Endothelial cell of umbilical vein (primary cell): ENCODE measurements around the gene MKKS. TPM values are rescaled to one million over a fixed set of nuclear protein-coding genes. Genes with fewer than 3 reads are reported as not detected.
A peak's percentile ranks its signal among the peaks of the same experiment; 100 is the strongest.

Experiments used
- BruUV-seq: library from RNA; stranded (reverse); fragments of 400-500 nt; replicated peaks from 2 replicates; lab custom pipeline; 2021; lab: Mats Ljungman, UMichigan
- CTCF ChIA-PET: fragments of 300-600, 350-600 bp; sonication (Branson Sonifier 250); formaldehyde crosslinking; loops from one replicate; lab custom pipeline; 2021; ENCODE audit warnings: antibody characterized with exemption, inconsistent platforms; lab: Charles Lee
- POLR2A ChIA-PET: fragments of 300-600, 350-600 bp; sonication (Branson Sonifier 250); formaldehyde crosslinking; loops from one replicate; lab custom pipeline; 2021; ENCODE audit warnings: antibody characterized with exemption, inconsistent platforms; lab: Charles Lee
- DNase-seq: peaks from one replicate; pipeline ENCODE4 v3.0.0-alpha.2; 2011; ENCODE audit warnings: low read depth, low spot score
- FAIRE-seq: peaks from 2 replicates; lab custom pipeline; 2011; peaks lifted over from hg19 to GRCh38; lab: Jason Lieb, UNC
- H2AFZ ChIP-seq: 2 replicates; pipeline ENCODE4 v1.6.0; 2012; ENCODE audit warnings: low read depth, low read length, control low read depth, inconsistent platforms
- H3K27ac ChIP-seq: 2 replicates; pipeline ENCODE4 v1.5.1; 2011; ENCODE audit warnings: low read depth, mild to moderate bottlenecking, control low read depth, low read length, moderate library complexity; ENCODE audit not compliant: insufficient read depth
- H3K27me3 ChIP-seq, 2 experiments: 2 replicates each; pipeline versions ENCODE4 v1.6.0 to v1.6.1; 2011; ENCODE audit warnings: low read length in 2 of 2, mixed read lengths in 1 of 2; ENCODE audit not compliant: control insufficient read depth in 2 of 2, insufficient read depth in 2 of 2
- H3K36me3 ChIP-seq, 2 experiments: 2 replicates in 1 of 2; 3 replicates in 1 of 2; pipeline ENCODE4 v1.5.1; 2011; ENCODE audit warnings: low read length in 2 of 2, mild to moderate bottlenecking in 1 of 2, moderate library complexity in 1 of 2; ENCODE audit not compliant: control insufficient read depth in 2 of 2, insufficient read depth in 2 of 2; ENCODE audit errors: extremely low read depth in 1 of 2
- H3K4me1 ChIP-seq: 3 replicates; pipeline ENCODE4 v1.5.1; 2011; ENCODE audit warnings: mild to moderate bottlenecking, low read length; ENCODE audit not compliant: control insufficient read depth, insufficient read depth; ENCODE audit errors: extremely low read depth
- H3K4me2 ChIP-seq: 2 replicates; pipeline ENCODE4 v1.6.1; 2011; ENCODE audit warnings: low read length, control low read depth, mixed read lengths; ENCODE audit not compliant: insufficient read depth
- H3K4me3 ChIP-seq, 3 experiments: fragments of 200-600 bp in 1 of 3; sonication (generic), shearing (Covaris generic) in 1 of 3; replicated peaks in 1 of 3; 2 replicates each; pipeline ENCODE4 v1.5.1; 2011 to 2016; ENCODE audit warnings: control low read depth in 3 of 3, low read length in 3 of 3, mild to moderate bottlenecking in 2 of 3, inconsistent platforms in 1 of 3, low read depth in 1 of 3, moderate library complexity in 1 of 3; ENCODE audit not compliant: insufficient read depth in 1 of 3
- H3K79me2 ChIP-seq: 2 replicates; pipeline ENCODE4 v1.6.0; 2012; ENCODE audit warnings: low read length, inconsistent platforms; ENCODE audit not compliant: control insufficient read depth, insufficient read depth
- H3K9ac ChIP-seq: replicated peaks from 2 replicates; pipeline ENCODE3; 2011; ENCODE audit warnings: low read length, control low read depth; ENCODE audit not compliant: insufficient read depth; ENCODE audit errors: extremely low read depth
- H3K9me1 ChIP-seq: replicated peaks from 3 replicates; pipeline ENCODE4 v1.6.0; 2011; ENCODE audit warnings: mild to moderate bottlenecking, low read length; ENCODE audit not compliant: control insufficient read depth, insufficient read depth; ENCODE audit errors: extremely low read depth
- H3K9me3 ChIP-seq: replicated peaks from 2 replicates; pipeline ENCODE4 v1.5.1; 2012; ENCODE audit warnings: low read length, inconsistent platforms; ENCODE audit not compliant: control insufficient read depth, insufficient read depth
- H4K20me1 ChIP-seq: replicated peaks from 2 replicates; pipeline ENCODE3; 2011; ENCODE audit warnings: mild to moderate bottlenecking, low read length; ENCODE audit not compliant: control insufficient read depth, insufficient read depth; ENCODE audit errors: extremely low read depth
- CTCF ChIP-seq, 2 donors: IDR thresholded peaks; 1 replicate in 1 of 2; 2 replicates in 1 of 2; pipeline ENCODE4 v1.5.1; 2011; ENCODE audit warnings: low read length in 2 of 2, mild to moderate bottlenecking in 2 of 2, moderate library complexity in 2 of 2, control low read depth in 1 of 2, inconsistent platforms in 1 of 2, low read depth in 1 of 2; ENCODE audit not compliant: insufficient read depth in 1 of 2; ENCODE audit errors: extremely low read depth in 1 of 2
- EZH2 ChIP-seq: IDR thresholded peaks from 2 replicates; pipeline ENCODE4 v1.6.1; 2012; ENCODE audit warnings: borderline replicate concordance, low read depth, mild to moderate bottlenecking, moderate library complexity, low read length, inconsistent platforms; ENCODE audit not compliant: severe bottlenecking
- FOS ChIP-seq: IDR thresholded peaks from 2 replicates; pipeline ENCODE4 v1.6.1; 2011; ENCODE audit warnings: mild to moderate bottlenecking, low read length, moderate library complexity, borderline replicate concordance; ENCODE audit not compliant: insufficient read depth
- GATA2 ChIP-seq: IDR thresholded peaks from 2 replicates; pipeline ENCODE4 v1.7.0; 2011; ENCODE audit warnings: low read depth, mild to moderate bottlenecking, moderate library complexity, mixed read lengths, low read length; ENCODE audit not compliant: insufficient read length, insufficient read depth
- JUN ChIP-seq: IDR thresholded peaks from 2 replicates; pipeline ENCODE4 v1.6.1; 2011; ENCODE audit warnings: borderline replicate concordance, low read depth; ENCODE audit not compliant: insufficient read length, insufficient read depth
- MYC ChIP-seq: IDR thresholded peaks from one replicate; pipeline ENCODE4 v1.6.1; 2011; ENCODE audit warnings: mild to moderate bottlenecking, low read depth, low read length
- POLR2A ChIP-seq: IDR thresholded peaks from 2 replicates; pipeline ENCODE4 v1.6.1; 2012; ENCODE audit warnings: low read depth, mild to moderate bottlenecking, control low read depth, low read length
- POLR2AphosphoS5 ChIP-seq: IDR thresholded peaks from 2 replicates; pipeline ENCODE4 v1.6.1; 2012; ENCODE audit warnings: low read depth, mild to moderate bottlenecking, control low read depth, low read length, moderate library complexity; ENCODE audit not compliant: insufficient read depth
- dilution Hi-C: fragments of 300-500 bp; cut with MboI; formaldehyde crosslinking; loops from one replicate; pipeline ENCODE4 v1.15.0; 2019; ENCODE audit warnings: low sequenced_read_pairs; ENCODE audit not compliant: extremely low pct_ligation_motif_present
- intact Hi-C: fragments of 100-400 bp; cut with micrococcal nuclease; formaldehyde crosslinking; loops from one replicate; pipeline ENCODE4 v1.10.0; 2022
- polyA plus RNA-seq, 4 experiments: library from polyadenylated mRNA; depleted of rRNA in 3 of 4; stranded (reverse) in 3 of 4; unstranded in 1 of 4; fragments of >200 nt; gene quantifications; 2 replicates each; pipeline versions ENCODE4 v1.2.1 to v1.2.3, GENCODE V29; 2011 to 2012; ENCODE audit warnings: missing spikeins in 1 of 4
- total RNA-seq: library from RNA; stranded (reverse); gene quantifications from 2 replicates; pipeline ENCODE4 v1.2.3, GENCODE V29; 2021
- TF ChIP-seq, protein P1 (sequence below): IDR thresholded peaks from 2 replicates; pipeline ENCODE4 v1.6.1; 2011; ENCODE audit not compliant: insufficient read depth, insufficient read length

Gene MKKS
- total and polyA plus RNA-seq, 2 donors (not counting 3 experiments of a cell fraction or from before 2014, with no cell fraction given): 7.9 to 10.5 TPM

DNA sequence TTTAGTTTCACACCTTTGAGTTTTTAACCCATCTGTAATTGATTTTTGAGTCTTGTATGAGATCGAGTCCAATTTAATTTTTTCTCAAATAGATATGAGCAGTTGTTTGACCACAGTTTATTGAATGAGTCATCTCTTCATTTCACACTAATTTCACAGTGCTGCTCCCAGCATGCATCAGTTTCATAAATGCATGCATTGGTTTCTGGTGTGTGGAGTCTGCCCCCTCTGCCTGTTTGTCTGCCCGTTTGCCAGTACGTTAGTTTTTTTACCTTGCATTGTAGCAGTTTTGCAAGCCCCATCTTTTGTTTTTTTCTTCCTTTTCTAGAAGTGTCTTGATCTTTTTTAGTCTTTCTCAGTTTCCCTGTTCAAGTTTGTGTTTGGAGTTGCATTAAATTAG lies 13.0 kb upstream of the MKKS start:
- ChIA-PET POLR2A (no interaction called here), CTCF (no interaction called here)
- H3K36me3 ChIP-seq: no peaks in the 10 kb centered on the region
- H3K9me1 ChIP-seq: no peaks in the 10 kb centered on the region
- H3K27ac ChIP-seq: no peak overlapping the region
- TF ChIP-seq POLR2A (no peak), JUN (peak; percentile 57), MYC (no peak), FOS (peak; percentile 65)
- TF ChIP-seq, protein P1, sequence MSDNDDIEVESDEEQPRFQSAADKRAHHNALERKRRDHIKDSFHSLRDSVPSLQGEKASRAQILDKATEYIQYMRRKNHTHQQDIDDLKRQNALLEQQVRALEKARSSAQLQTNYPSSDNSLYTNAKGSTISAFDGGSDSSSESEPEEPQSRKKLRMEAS: no peak
- FAIRE-seq (peak; percentile 55), DNase-seq (peak; percentile 66)
- no TSS peak for BruUV-seq
- H3K4me2 ChIP-seq: peak overlapping the region; percentile 45
- no peaks in the 10 kb centered on the region for H3K9me3 ChIP-seq
- dilution Hi-C loops (no loop called here), intact Hi-C loops (no loop called here)
- H3K4me3 ChIP-seq: no peak overlapping the region
- H3K79me2 ChIP-seq: no peaks in the 10 kb centered on the region
- H3K9ac ChIP-seq: no peak overlapping the region
- no peaks in the 10 kb centered on the region for H3K27me3 ChIP-seq
- H4K20me1 ChIP-seq: no peaks in the 10 kb centered on the region
- H2AFZ ChIP-seq: no peak overlapping the region
- H3K4me1 ChIP-seq: no peaks in the 10 kb centered on the region

GRCh38 chr20:10445758-10446157 lies 11.7 kb upstream of the MKKS start:
- dilution Hi-C loops (no loop called here), intact Hi-C loops (no loop called here)
- Histone ChIP-seq H3K36me3 (no peaks in the 10 kb centered on the region), H3K4me2 (no peak overlapping the region), H3K4me3 (no peak overlapping the region), H3K27ac (no peak overlapping the region), H3K9ac (no peak overlapping the region), H4K20me1 (no peaks in the 10 kb centered on the region), H3K4me1 (no peaks in the 10 kb centered on the region), H3K9me3 (no peaks in the 10 kb centered on the region), H2AFZ (no peak overlapping the region), H3K79me2 (no peaks in the 10 kb centered on the region), H3K9me1 (no peaks in the 10 kb centered on the region), H3K27me3 (no peaks in the 10 kb centered on the region)
- ChIA-PET POLR2A (no interaction called here), CTCF (no interaction called here)
- no TSS peak for BruUV-seq
- DNase-seq: no peak
- TF ChIP-seq FOS (no peak), JUN (no peak), CTCF (IDR thresholded peaks at IDR 0.05; ENCODE audit: extremely low read depth in 1 of 2, insufficient read depth in 1 of 2, low read depth in 1 of 2, low read length in 2 of 2) (no peak), GATA2 (no peak), MYC (no peak), POLR2A (no peak), EZH2 (no peak), POLR2AphosphoS5 (no peak)
- FAIRE-seq: no peak
